Body of pancreas (tissue), 4 donors: ENCODE data around the gene ADAMTS4. TPM values are rescaled to one million over a fixed set of nuclear protein-coding genes. Genes with fewer than 3 reads are reported as not detected.
A peak's percentile ranks its signal among the peaks of the same experiment; 100 is the strongest.
"Not testable (repeated sequence)": the region's sequence is repeated elsewhere in the genome, so short reads cannot be mapped to it uniquely, and the experiment has no call there.

ENCODE experiments used
- ATAC-seq: fragments of 150-250 bp; one replicate; pipeline ENCODE4 v1.9.1; 2016
- DNase-seq, 4 donors: peaks; one replicate each; pipeline ENCODE4 v3.0.0-alpha.2; 2019
- H3K27ac ChIP-seq, 4 donors: fragments of 200-600 bp; sonication (generic); 1 replicate in 3 of 4; 2 replicates in 1 of 4; pipeline versions ENCODE4 v1.5.1 to v1.6.1; 2016 to 2019; ENCODE audit warnings: mild to moderate bottlenecking in 1 of 4, mixed read lengths in 1 of 4, moderate library complexity in 1 of 4
- H3K27me3 ChIP-seq, 2 donors: fragments of 200-600 bp; sonication (generic); one replicate each; pipeline ENCODE4 v1.6.0; 2016; ENCODE audit warnings: mild to moderate bottlenecking in 1 of 2
- H3K36me3 ChIP-seq, 2 donors: fragments of 200-600 bp; sonication (generic); replicated peaks in 1 of 2; 2 replicates each; pipeline ENCODE4 v1.5.1; 2016; ENCODE audit warnings: low read depth in 2 of 2; ENCODE audit not compliant: insufficient read depth in 1 of 2
- H3K4me1 ChIP-seq: fragments of 200-600 bp; sonication (generic); one replicate; pipeline ENCODE4 v1.6.0; 2016
- H3K4me3 ChIP-seq, 2 donors: fragments of 200-600 bp; sonication (generic); 1 replicate in 1 of 2; 2 replicates in 1 of 2; pipeline ENCODE4 v1.5.1; 2016 to 2019
- H3K9me3 ChIP-seq, 3 donors: fragments of 200-600 bp; sonication (generic); 1 replicate in 2 of 3; 2 replicates in 1 of 3; pipeline ENCODE4 v1.5.1; 2016
- CTCF ChIP-seq, 7 experiments: fragments of 450-650 bp in 4 of 7; fragments of 200-600 bp in 3 of 7; sonication (generic) in 3 of 7; IDR thresholded peaks; one replicate each; pipeline ENCODE4 v1.5.1; 2016 to 2019; ENCODE audit warnings: antibody characterized with exemption in 7 of 7
- POLR2A ChIP-seq, 3 donors: fragments of 450-650 bp; IDR thresholded peaks; one replicate each; pipeline ENCODE4 v1.6.1; 2016; ENCODE audit warnings: antibody characterized with exemption in 3 of 3, mild to moderate bottlenecking in 2 of 3
- WGBS, 2 donors: methylation state at CpG; one replicate each; pipeline ENCODE4 v1.1.5; 2017; 5-methylcytosine and 5-hydroxymethylcytosine counted together
- intact Hi-C: fragments of 100-400 bp; cut with DNase I; formaldehyde crosslinking; loops from one replicate; pipeline ENCODE4 v1.15.1; 2023
- total RNA-seq, 2 donors: library from RNA; depleted of rRNA; stranded (reverse); fragments of >200 nt; gene quantifications; one replicate each; pipeline ENCODE4 v1.1.0, GENCODE V29; 2016

The ADAMTS4 gene
- total RNA-seq, 2 donors from 2014 or later = 6.7 to 7.9 TPM

- TF ChIP-seq POLR2A (IDR thresholded peaks at IDR 0.05) (peak in 2 of 3 donors; percentile 21 to 24), CTCF (IDR thresholded peaks at IDR 0.05) (peak in 4 of 7 experiments; percentile 34 to 41 (median 37))
- Histone ChIP-seq H3K27me3 (no peaks in the 10 kb centered on the region), H3K4me3 (peak within 1 kb of the TSS; percentile 43 to 68), H3K36me3 (no peaks in the 10 kb centered on the region), H3K4me1 (peaks cover 32% of the 10 kb centered on the region), H3K9me3 (no peaks in the 10 kb centered on the region), H3K27ac (peak within 1 kb of the TSS in 1 of 4 donors; percentile 21)
- ATAC-seq (peak; percentile 95), DNase-seq (peak; percentile 87 to 95 (median 89))
- intact Hi-C loops = no loop called here
- WGBS, 2 donors = 10 to 15% methylated on average over 16 of the region's 16 CpGs
These were observed 26.9 kb upstream of the ADAMTS4 start, which contains the start of gene TOMM40L for GRCh38 chr1:161225534-161226319. Gene TOMM40L, plus strand, starts transcription at chr1:161226060. Its CDS starts 430 bp downstream, at chr1:161226490.

GRCh38 chr1:161225178-161225533 is 26.3 kb upstream of the ADAMTS4 start:
- H3K27me3 ChIP-seq = no peaks in the 10 kb centered on the region
- intact Hi-C loops = no loop called here
- peaks cover 32% of the 10 kb centered on the region for H3K4me1 ChIP-seq
- no peak overlapping the region for H3K4me3 ChIP-seq
- WGBS, 2 donors = 65 to 72% methylated on average over 7 of the region's 7 CpGs
- peak overlapping the region in 1 of 4 donors; percentile 21 for H3K27ac ChIP-seq
- no peaks in the 10 kb centered on the region for H3K9me3 ChIP-seq
- no peak for TF ChIP-seq CTCF (IDR thresholded peaks at IDR 0.05)
- no peak for TF ChIP-seq POLR2A (IDR thresholded peaks at IDR 0.05)
- H3K36me3 ChIP-seq = no peaks in the 10 kb centered on the region
- no peak for ATAC-seq
- DNase-seq = no peak

GRCh38 chr1:161224695-161225087 is 25.8 kb upstream of the ADAMTS4 start:
- peaks cover 32% of the 10 kb centered on the region for H3K4me1 ChIP-seq
- H3K36me3 ChIP-seq, H3K9me3 ChIP-seq, H3K27ac ChIP-seq, DNase-seq, H3K27me3 ChIP-seq, H3K4me3 ChIP-seq, intact Hi-C loops, ATAC-seq: not testable (repeated sequence)
- 74 to 85% methylated on average over 13 of the region's 13 CpGs for WGBS, 2 donors

GRCh38 chr1:161223805-161224694 is 25.2 kb upstream of the ADAMTS4 start:
- TF ChIP-seq CTCF (IDR thresholded peaks at IDR 0.05) (no peak), POLR2A (IDR thresholded peaks at IDR 0.05) (no peak)
- H3K4me3 ChIP-seq = no peak overlapping the region
- H3K27ac ChIP-seq = no peak overlapping the region
- 67% methylated on average over 7 of the region's 7 CpGs for WGBS, 2 donors
- no peak for ATAC-seq
- peaks cover 32% of the 10 kb centered on the region for H3K4me1 ChIP-seq
- DNase-seq = peak in 3 of 4 donors; percentile 21 to 38 (median 26)
- H3K9me3 ChIP-seq = no peaks in the 10 kb centered on the region
- no peaks in the 10 kb centered on the region for H3K27me3 ChIP-seq
- intact Hi-C loops = no loop called here
- H3K36me3 ChIP-seq = no peaks in the 10 kb centered on the region
